HG02588 (cell line): ENCODE measurements around the gene TAX1BP1.

Experiments
- ATAC-seq: cut with Tn5 transposase; IDR thresholded peaks from one replicate; pipeline ENCODE4 v1.9.1; 2021; ENCODE audit warnings: mild to moderate bottlenecking, moderate library complexity; ENCODE audit not compliant: unreplicated experiment

The TAX1BP1 gene

DNA sequence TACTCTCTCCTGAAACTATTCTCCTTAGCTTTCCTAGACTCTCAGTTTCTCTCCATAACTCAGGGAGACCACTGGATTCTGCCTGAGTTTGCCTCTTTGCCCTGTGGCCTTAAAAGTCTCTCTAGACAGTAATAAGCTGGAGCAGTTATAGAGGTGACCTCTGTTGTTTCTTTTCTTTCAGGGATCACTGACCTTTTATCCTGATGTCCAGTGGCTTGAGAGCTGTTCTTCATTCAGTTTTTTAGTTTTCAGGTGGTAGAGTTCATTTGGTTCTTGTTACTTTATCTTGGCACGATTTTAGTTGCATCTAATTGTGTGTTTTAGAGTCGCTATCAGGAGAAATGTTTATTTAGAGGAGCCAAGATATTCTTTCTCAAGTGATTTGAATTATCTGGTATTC is 37.7 kb downstream of the TAX1BP1 start:
- ATAC-seq = no peak

DNA sequence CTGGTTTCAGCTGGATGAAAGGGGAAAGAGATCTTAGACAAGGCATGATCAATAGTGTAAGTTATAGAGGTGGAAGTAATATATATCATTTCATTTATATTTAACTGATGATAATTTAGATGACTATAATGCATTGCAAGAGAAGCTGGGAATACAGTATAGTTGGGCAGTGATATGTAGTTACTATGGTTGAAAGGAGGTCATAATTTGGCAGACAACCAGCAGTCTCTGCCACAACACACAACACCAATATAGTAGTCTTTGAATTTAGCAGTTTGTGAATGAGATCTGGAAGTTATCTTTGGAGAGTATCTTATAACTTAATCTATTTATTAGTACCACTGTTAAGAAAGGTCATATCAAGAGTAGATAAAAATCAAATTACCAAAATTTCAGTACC is 39.9 kb downstream of the TAX1BP1 start:
- no peak for ATAC-seq

GRCh38 chr7:27781188-27781587 is 41.2 kb downstream of the TAX1BP1 start:
- ATAC-seq = no peak

DNA sequence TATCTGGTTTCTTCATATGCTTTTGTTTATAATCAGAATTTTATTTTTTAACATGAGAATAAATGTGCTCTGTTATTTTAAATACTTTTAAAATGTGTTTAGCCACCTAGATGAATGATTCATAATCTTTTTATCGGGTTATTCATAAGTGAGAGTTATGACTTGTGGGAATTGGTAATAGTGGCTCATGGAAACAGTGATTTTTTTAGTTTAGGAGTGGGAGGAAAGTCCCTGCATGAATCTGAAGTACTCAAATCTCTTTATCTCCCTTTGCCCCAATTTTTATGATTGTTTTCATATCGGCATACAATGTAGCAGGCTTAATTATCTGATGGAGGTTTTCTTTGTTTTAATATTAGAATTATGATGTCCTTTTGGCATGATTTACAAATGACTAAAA is 42.9 kb downstream of the TAX1BP1 start:
- no peak for ATAC-seq

DNA sequence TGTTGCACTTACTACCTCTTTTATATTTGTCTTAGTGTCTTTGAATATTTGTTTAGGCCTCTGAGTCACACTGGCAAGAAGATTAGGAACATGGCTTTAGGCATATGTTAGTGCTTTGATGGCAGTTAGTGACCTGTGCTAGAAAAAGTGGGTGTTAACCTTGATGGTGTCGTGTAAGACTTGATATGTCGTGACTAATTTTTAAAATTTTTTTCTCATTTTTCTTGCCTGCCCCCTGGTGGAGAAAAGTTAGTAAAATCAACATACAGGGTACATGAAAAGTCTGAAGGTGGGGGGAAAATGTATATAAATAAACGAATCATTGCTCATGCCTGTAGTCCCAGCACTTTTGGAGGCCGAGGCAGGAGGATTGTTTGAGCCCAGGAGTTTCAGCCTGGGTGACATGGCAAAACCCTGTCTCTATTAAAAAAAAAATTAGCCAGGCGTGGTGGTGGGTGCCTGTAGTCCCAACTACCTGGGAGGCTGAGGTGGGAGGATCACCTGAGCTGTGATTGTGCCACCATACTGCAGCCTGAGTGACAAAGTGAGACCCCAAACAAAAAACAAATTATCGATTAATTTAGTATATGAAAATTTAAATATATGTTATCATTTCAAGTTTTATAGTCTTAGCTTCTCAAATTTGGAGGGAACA is 44.6 kb downstream of the TAX1BP1 start:
- ATAC-seq = no peak

- ATAC-seq = no peak
Measured at GRCh38 chr7:27788437-27788836, 48.5 kb downstream of the TAX1BP1 start.

DNA sequence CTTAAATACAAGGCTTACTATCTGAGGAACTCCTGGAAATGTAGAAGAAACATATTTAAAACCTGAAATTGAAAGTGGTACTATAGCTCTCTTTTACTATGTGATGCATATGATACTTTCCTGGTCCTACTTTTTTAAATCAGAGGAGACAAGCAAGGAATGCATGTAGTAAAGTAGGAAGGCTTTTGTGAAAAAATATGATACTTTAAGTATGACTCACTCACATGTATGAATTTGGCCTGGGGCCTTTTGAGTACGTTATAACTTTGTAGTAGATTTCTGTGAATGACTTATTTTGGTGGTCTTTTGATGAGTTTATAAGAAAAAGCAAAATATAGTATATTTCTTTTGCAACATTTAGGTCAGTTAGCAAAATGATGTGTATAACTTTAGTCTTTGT is 53.8 kb downstream of the TAX1BP1 start:
- no peak for ATAC-seq

GRCh38 chr7:27795977-27796376 is 56.0 kb downstream of the TAX1BP1 start:
- no peak for ATAC-seq

GRCh38 chr7:27799212-27799611 is 59.2 kb downstream of the TAX1BP1 start:
- ATAC-seq = no peak

- ATAC-seq = no peak
Measured at GRCh38 chr7:27802999-27803398, 63.0 kb downstream of the TAX1BP1 start.

- ATAC-seq = no peak
Measured at GRCh38 chr7:27804139-27804538, 64.2 kb downstream of the TAX1BP1 start.

- no peak for ATAC-seq
Measured at GRCh38 chr7:27808626-27809025, 68.7 kb downstream of the TAX1BP1 start.

GRCh38 chr7:27810186-27810585 is 70.2 kb downstream of the TAX1BP1 start:
- no peak for ATAC-seq

GRCh38 chr7:27812706-27813105 is 72.7 kb downstream of the TAX1BP1 start:
- ATAC-seq = no peak

DNA sequence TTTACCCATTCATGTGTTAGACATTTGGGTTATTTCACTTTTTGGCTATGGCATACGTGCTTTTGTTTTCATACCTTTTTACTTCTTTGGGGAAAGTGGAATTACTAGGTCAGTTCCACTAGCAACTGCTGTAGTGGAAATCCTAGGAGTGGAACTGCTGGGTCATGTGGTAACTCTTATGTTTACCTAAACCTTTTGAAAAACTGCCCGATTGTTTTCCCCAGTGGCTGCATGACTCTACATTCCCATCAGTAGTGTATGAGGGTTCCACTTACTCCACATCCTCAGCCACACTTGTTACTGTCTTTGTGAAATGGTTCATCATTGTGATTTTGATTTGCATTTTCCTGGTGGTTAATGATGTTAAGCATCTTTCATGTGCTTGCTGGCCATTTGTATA is 82.3 kb downstream of the TAX1BP1 start:
- ATAC-seq = no peak

- ATAC-seq = no peak
Measured at GRCh38 chr7:27825891-27826290, 85.9 kb downstream of the TAX1BP1 start.

DNA sequence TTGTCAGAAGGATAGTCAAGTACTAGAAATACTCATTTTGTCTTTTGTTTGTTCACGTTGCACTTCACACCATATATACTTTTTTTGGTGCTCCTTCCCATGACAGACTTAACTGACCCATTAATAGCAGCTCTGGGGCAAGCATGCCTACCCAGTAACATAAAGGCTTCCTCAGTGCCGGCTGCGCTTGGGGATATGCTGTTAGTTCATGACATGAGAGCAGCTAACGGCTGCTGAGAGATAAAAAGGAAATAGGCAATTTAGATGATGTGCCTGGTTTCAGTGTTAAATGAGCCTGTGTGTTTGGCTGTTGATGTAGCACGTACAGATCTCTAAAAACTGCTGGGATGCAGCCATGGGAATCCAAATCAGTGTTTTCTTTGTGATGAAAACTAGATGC is 86.4 kb downstream of the TAX1BP1 start:
- ATAC-seq = no peak

GRCh38 chr7:27834179-27834921 is 94.4 kb downstream of the TAX1BP1 start:
- ATAC-seq = no peak

- ATAC-seq = no peak
Measured at GRCh38 chr7:27835376-27835775, 95.4 kb downstream of the TAX1BP1 start.

- ATAC-seq = no peak
Measured at GRCh38 chr7:27836536-27836935, 96.6 kb downstream of the TAX1BP1 start.

- no peak for ATAC-seq
Measured at GRCh38 chr7:27839099-27839498, 99.1 kb downstream of the TAX1BP1 start.

GRCh38 chr7:27840313-27840712 is 100.4 kb downstream of the TAX1BP1 start:
- no peak for ATAC-seq
